ENCODE measurements around the gene ZMIZ1.

The ZMIZ1 gene

GRCh38 chr10:79285315-79286197, 216.8 kb downstream of the ZMIZ1 start:
- TF ChIP-seq ZFX (IDR thresholded peaks at IDR 0.05) (no peak), CTCF (conservative IDR thresholded peaks at IDR 0.05) (no peak)
- no peak overlapping the region for H3K27ac ChIP-seq

- H3K27ac ChIP-seq, result no peak overlapping the region
- TF ChIP-seq CTCF (conservative IDR thresholded peaks at IDR 0.05) (no peak), ZFX (IDR thresholded peaks at IDR 0.05) (no peak)
These were observed 217.7 kb downstream of the ZMIZ1 start for GRCh38 chr10:79286318-79286951.

GRCh38 chr10:79287973-79288723, 219.4 kb downstream of the ZMIZ1 start:
- no peak overlapping the region for H3K27ac ChIP-seq
- TF ChIP-seq CTCF (conservative IDR thresholded peaks at IDR 0.05), result no peak
- no peak for TF ChIP-seq ZFX (IDR thresholded peaks at IDR 0.05)

- TF ChIP-seq ZFX (IDR thresholded peaks at IDR 0.05) (no peak), CTCF (conservative IDR thresholded peaks at IDR 0.05) (no peak)
- H3K27ac ChIP-seq, result no peak overlapping the region
These were observed 221.0 kb downstream of the ZMIZ1 start for GRCh38 chr10:79289801-79290200.

- H3K27ac ChIP-seq, result no peak overlapping the region
- TF ChIP-seq ZFX (IDR thresholded peaks at IDR 0.05) (no peak), CTCF (conservative IDR thresholded peaks at IDR 0.05) (no peak)
These were observed 223.4 kb downstream of the ZMIZ1 start for GRCh38 chr10:79292026-79292766.

- TF ChIP-seq CTCF (conservative IDR thresholded peaks at IDR 0.05) (peak; percentile 76), ZFX (IDR thresholded peaks at IDR 0.05) (no peak)
These were observed 224.4 kb downstream of the ZMIZ1 start for GRCh38 chr10:79292891-79293746.

More at GRCh38 chr10:79292891-79293746, 224.4 kb downstream of the ZMIZ1 start:
- H3K27ac ChIP-seq, result no peak overlapping the region
